ENCODE results near the gene ZRANB2.

The ZRANB2 gene

DNA sequence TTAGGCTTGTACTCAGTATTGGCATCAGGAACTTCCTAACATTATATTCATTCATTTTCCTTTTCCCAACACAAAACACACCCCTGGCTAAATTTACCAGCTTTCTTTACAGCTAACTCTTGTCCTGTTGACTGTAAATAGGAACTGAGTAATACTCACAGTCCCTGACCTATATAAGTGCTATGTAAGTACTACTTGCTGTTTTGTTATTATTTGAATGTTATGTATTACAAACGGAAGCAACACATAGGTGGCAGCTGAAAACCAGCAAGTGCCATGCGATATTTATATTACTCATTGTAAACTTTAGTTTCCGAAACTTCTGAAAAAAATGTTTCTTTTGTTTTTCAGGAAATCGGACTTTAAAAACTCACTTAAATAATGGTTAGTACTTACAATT lies 54.7 kb downstream of the ZRANB2 start:
- no peak for DNase-seq

DNA sequence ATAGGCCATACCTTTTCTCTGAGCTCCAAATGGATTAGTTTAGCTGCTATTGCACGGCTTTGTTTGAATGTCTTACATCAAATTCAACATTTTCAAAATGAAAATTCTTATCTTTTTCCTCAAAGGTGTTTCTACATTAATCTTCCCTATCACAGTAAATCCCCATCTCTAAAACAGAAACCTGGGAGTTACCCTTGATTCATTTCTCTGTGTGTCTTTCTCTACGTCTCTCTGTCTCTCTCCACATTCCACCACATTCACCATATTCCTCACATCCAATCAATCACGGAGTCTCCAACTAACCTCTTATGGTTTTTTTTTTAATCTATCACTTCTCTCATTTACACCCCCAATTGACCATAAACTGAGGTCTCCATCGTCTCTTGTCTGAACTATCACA lies 57.3 kb downstream of the ZRANB2 start:
- no peak for DNase-seq

DNA sequence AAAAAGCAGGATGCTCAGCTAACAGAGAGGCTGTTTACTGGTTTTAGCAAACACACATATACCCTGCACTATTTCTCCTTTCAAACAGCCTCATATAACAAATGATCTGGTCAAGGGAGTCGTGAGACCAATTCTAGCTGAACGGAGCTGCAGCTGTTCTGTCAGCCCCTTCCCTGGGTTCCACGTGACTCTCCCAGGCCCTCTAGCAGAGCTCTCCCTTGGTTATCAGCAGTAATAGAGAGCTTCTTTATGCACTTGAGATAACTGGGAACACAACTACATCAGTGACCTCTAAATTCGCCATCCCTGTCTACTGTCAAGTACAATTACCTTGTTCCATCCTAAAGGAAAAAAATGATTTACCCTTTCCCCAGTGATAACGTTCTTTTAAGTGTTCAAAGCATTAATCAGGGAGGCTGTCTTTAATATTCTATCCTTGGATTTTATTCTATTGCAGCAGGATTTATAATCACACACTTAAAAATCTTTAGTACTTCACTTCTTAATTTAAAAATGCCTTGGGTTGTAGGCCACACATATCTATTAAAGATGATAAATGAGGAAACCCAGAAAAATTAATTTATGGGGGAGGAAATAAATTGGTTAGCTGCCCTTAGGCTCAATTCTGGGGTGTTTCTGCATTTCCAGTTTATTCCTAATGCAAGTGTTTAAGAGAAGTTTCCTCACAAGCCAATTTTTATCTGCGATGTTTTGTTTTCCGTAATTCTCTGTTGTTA lies 61.4 kb downstream of the ZRANB2 start:
- DNase-seq: no peak

DNA sequence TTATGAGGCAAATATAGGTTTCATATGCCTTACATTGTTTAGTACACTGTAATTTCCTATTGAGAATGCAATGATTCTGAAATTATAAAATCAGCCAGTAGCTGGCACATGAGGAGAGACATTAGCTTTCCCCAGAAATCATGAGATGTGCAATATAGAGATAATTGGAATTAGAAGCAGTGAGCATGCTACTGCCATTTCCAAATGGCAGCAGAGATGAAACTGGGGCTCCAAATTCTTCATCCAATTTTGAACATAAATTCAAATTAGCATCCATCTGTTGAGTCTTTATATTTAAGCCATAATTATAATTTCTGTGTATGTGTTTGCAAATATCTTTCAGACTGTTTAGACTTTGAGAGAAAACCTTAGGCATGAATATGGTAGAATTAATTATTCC lies 62.0 kb downstream of the ZRANB2 start:
- no peak for DNase-seq

DNA sequence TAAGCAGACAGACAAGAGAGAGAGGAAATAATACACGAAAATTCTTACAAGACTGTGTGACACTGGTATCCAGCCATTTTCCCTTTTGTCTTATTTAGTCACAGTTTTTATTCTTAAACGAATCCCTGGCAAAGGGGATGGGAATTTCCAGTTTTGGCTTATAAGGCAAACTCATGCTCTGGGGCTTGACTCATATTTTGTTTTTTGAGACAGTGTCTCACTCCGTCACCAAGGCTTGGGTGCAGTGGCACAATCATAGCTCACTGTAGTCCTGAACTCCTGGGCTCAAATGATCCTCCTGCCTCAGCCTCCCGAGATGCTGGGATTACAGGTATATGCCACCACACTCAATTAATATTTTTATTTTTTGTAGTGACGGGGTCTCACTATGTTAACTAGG lies 65.1 kb downstream of the ZRANB2 start:
- DNase-seq: no peak

DNA sequence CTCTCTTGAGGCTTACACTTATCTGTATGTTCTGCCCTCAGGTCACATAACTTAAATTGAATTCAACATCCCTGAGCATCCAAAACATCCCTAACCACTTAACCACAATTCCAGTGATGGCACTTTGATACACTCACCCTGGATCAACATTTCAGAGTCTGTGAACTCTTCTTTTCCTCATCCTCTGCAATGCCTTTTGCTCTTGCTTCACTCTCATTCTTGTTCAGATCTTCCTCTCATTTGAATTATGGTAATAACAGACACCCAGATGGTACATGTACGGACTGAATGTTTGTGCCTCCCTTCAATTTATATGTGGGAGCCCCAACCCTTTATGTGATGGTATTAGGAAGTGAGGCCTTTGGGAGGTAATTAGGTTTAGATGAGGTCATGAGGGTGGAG lies 66.7 kb downstream of the ZRANB2 start:
- no peak for DNase-seq

All from activated CD8-positive, alpha-beta memory T cell treated with anti-CD3 and anti-CD28 coated beads, Interleukin-2, amount 50 U/mL, for 4 hours (primary cell).